K562 (cell line): ENCODE measurements around the gene TSEN54.

Experiments used
- CBX3 ChIP-seq, 2 experiments: IDR thresholded peaks; 1 replicate in 1 of 2; 2 replicates in 1 of 2; pipeline ENCODE4 v1.6.1; 2012; ENCODE audit warnings: inconsistent platforms in 2 of 2, low read length in 2 of 2, borderline replicate concordance in 1 of 2, control low read depth in 1 of 2
- CTCF ChIP-seq, 3 experiments: IDR thresholded peaks in 2 of 3; conservative IDR thresholded peaks in 1 of 3; 2 replicates each; pipeline ENCODE4 v1.5.1; 2011 to 2012; ENCODE audit warnings: low read length in 3 of 3, mild to moderate bottlenecking in 3 of 3, control low read depth in 2 of 3, improper control_type of control experiment in 1 of 3, inconsistent platforms in 1 of 3, low read depth in 1 of 3, mixed read lengths in 1 of 3, moderate library complexity in 1 of 3; ENCODE audit not compliant: insufficient read depth in 2 of 3
- GATA2 ChIP-seq: sonication (generic); formaldehyde crosslinking; IDR thresholded peaks from 2 replicates; pipeline ENCODE4 v1.4.0; 2020; ENCODE audit warnings: mild to moderate bottlenecking, missing genetic modification reagents
- PATZ1 ChIP-seq: fragments of 250-450 bp; sonication (Bioruptor Pico); IDR thresholded peaks from 2 replicates; pipeline ENCODE4 v1.5.0; 2020; ENCODE audit warnings: mild to moderate bottlenecking, borderline replicate concordance
- SIN3A ChIP-seq, 2 experiments: fragments of 150-350 bp in 1 of 2; IDR thresholded peaks; 2 replicates each; pipeline ENCODE4 v1.6.1; 2011 to 2016; ENCODE audit warnings: borderline replicate concordance in 2 of 2, low read depth in 2 of 2, low read length in 2 of 2, mild to moderate bottlenecking in 2 of 2, moderate library complexity in 2 of 2; ENCODE audit not compliant: control insufficient read depth in 1 of 2
- ZNF384 ChIP-seq: IDR thresholded peaks from 2 replicates; pipeline ENCODE4 v1.6.1; 2012; ENCODE audit warnings: low read depth, low read length, improper control_type of control experiment

GRCh38 chr17:75478508-75478907 lies 37.8 kb upstream of the TSEN54 start:
- TF ChIP-seq CBX3 (IDR thresholded peaks at IDR 0.05; ENCODE audit: borderline replicate concordance in 1 of 2, low read length in 2 of 2) (no peak), GATA2 (no peak), PATZ1 (CRISPR knock-in tag) (no peak), CTCF (IDR thresholded peaks at IDR 0.05 in 2 of 3, conservative IDR thresholded peaks at IDR 0.05 in 1 of 3; ENCODE audit: insufficient read depth in 2 of 3, low read depth in 1 of 3, low read length in 3 of 3) (no peak), ZNF384 (no peak), SIN3A (IDR thresholded peaks at IDR 0.05; ENCODE audit: borderline replicate concordance in 2 of 2, control insufficient read depth in 1 of 2, low read depth in 2 of 2, low read length in 2 of 2) (no peak)
